T-helper 1 cell treated with Interleukin-12 subunit alpha and Interleukin-12 subunit beta and Interleukin-4 antibody, amounts not matched to agents 30 μg/mL and 1 μg/mL, for 36 hours (primary cell): ENCODE results near the gene CDKL5.
A peak's percentile ranks its signal among the peaks of the same experiment; 100 is the strongest.

Experiments
- H3K27ac Mint-ChIP-seq: one replicate; pipeline ENCODE4 v1.8.0; 2021; ENCODE audit warnings: mild to moderate bottlenecking, mixed read lengths
- H3K27me3 Mint-ChIP-seq: one replicate; pipeline ENCODE4 v1.8.0; 2021; ENCODE audit warnings: low read depth, mixed read lengths
- H3K36me3 Mint-ChIP-seq: one replicate; pipeline ENCODE4 v1.8.0; 2021; ENCODE audit warnings: low read depth, mixed read lengths
- H3K4me1 Mint-ChIP-seq: one replicate; pipeline ENCODE4 v1.8.0; 2021; ENCODE audit warnings: low read depth, mixed read lengths
- H3K4me3 Mint-ChIP-seq: one replicate; pipeline ENCODE4 v1.8.0; 2021; ENCODE audit warnings: mild to moderate bottlenecking, moderate library complexity, mixed read lengths
- H3K9me3 Mint-ChIP-seq: one replicate; pipeline ENCODE4 v1.8.0; 2021; ENCODE audit warnings: mixed read lengths

Gene CDKL5

GRCh38 chrX:18425199-18426003, at the start of gene CDKL5:
Gene CDKL5 (plus strand): TSS chrX:18425608. CDS start chrX:18507097, 81,489 bp downstream.
- H3K36me3 Mint-ChIP-seq: no peaks in the 10 kb centered on the region
- peak within 1 kb of the TSS; percentile 62 for H3K27ac Mint-ChIP-seq
- H3K4me1 Mint-ChIP-seq: peaks cover 5% of the 10 kb centered on the region
- no peaks in the 10 kb centered on the region for H3K9me3 Mint-ChIP-seq
- H3K27me3 Mint-ChIP-seq: peaks cover 16% of the 10 kb centered on the region
- H3K4me3 Mint-ChIP-seq: peak within 1 kb of the TSS; percentile 86

GRCh38 chrX:18377796-18378195, 47.6 kb upstream of the CDKL5 start:
- Mint-ChIP-seq H3K4me1 (no peaks in the 10 kb centered on the region), H3K27me3 (no peaks in the 10 kb centered on the region), H3K36me3 (no peaks in the 10 kb centered on the region), H3K4me3 (no peak overlapping the region), H3K27ac (no peak overlapping the region), H3K9me3 (no peaks in the 10 kb centered on the region)

- Mint-ChIP-seq H3K9me3 (no peaks in the 10 kb centered on the region), H3K27me3 (no peaks in the 10 kb centered on the region), H3K4me3 (no peak overlapping the region), H3K27ac (no peak overlapping the region), H3K36me3 (no peaks in the 10 kb centered on the region), H3K4me1 (no peaks in the 10 kb centered on the region)
Measured at GRCh38 chrX:18389966-18390365, 35.4 kb upstream of the CDKL5 start.

GRCh38 chrX:18390941-18391538, 34.4 kb upstream of the CDKL5 start:
- no peaks in the 10 kb centered on the region for H3K4me1 Mint-ChIP-seq
- no peak overlapping the region for H3K4me3 Mint-ChIP-seq
- H3K27me3 Mint-ChIP-seq: no peaks in the 10 kb centered on the region
- H3K36me3 Mint-ChIP-seq: no peaks in the 10 kb centered on the region
- H3K9me3 Mint-ChIP-seq: no peaks in the 10 kb centered on the region
- H3K27ac Mint-ChIP-seq: no peak overlapping the region

GRCh38 chrX:18394477-18394876, 30.9 kb upstream of the CDKL5 start:
- Mint-ChIP-seq H3K27ac (no peak overlapping the region), H3K9me3 (no peaks in the 10 kb centered on the region), H3K27me3 (no peaks in the 10 kb centered on the region), H3K4me1 (no peaks in the 10 kb centered on the region), H3K4me3 (no peak overlapping the region), H3K36me3 (no peaks in the 10 kb centered on the region)

GRCh38 chrX:18401848-18402213, 23.6 kb upstream of the CDKL5 start:
- Mint-ChIP-seq H3K27me3 (no peaks in the 10 kb centered on the region), H3K9me3 (no peaks in the 10 kb centered on the region), H3K27ac (no peak overlapping the region), H3K4me3 (no peak overlapping the region), H3K36me3 (no peaks in the 10 kb centered on the region), H3K4me1 (no peaks in the 10 kb centered on the region)

GRCh38 chrX:18406531-18407266, 18.7 kb upstream of the CDKL5 start:
- no peaks in the 10 kb centered on the region for H3K9me3 Mint-ChIP-seq
- H3K4me1 Mint-ChIP-seq: no peaks in the 10 kb centered on the region
- no peaks in the 10 kb centered on the region for H3K27me3 Mint-ChIP-seq
- no peaks in the 10 kb centered on the region for H3K36me3 Mint-ChIP-seq
- H3K27ac Mint-ChIP-seq: no peak overlapping the region
- H3K4me3 Mint-ChIP-seq: no peak overlapping the region

GRCh38 chrX:18410038-18410437, 15.4 kb upstream of the CDKL5 start:
- Mint-ChIP-seq H3K9me3 (no peaks in the 10 kb centered on the region), H3K27me3 (no peaks in the 10 kb centered on the region)

GRCh38 chrX:18415386-18415785, 10.0 kb upstream of the CDKL5 start:
- Mint-ChIP-seq H3K27ac (no peak overlapping the region), H3K4me3 (no peak overlapping the region), H3K36me3 (no peaks in the 10 kb centered on the region), H3K27me3 (no peaks in the 10 kb centered on the region), H3K4me1 (no peaks in the 10 kb centered on the region), H3K9me3 (no peaks in the 10 kb centered on the region)

More at GRCh38 chrX:18410038-18410437, 15.4 kb upstream of the CDKL5 start:
- Mint-ChIP-seq H3K4me1 (no peaks in the 10 kb centered on the region), H3K27ac (no peak overlapping the region), H3K36me3 (no peaks in the 10 kb centered on the region), H3K4me3 (no peak overlapping the region)

- Mint-ChIP-seq H3K4me3 (no peak overlapping the region), H3K36me3 (no peaks in the 10 kb centered on the region), H3K27me3 (peaks cover 16% of the 10 kb centered on the region), H3K9me3 (no peaks in the 10 kb centered on the region), H3K27ac (no peak overlapping the region), H3K4me1 (peaks cover 5% of the 10 kb centered on the region)
Measured at GRCh38 chrX:18422325-18422724, 3.1 kb upstream of the CDKL5 start.

- no peak overlapping the region for H3K4me3 Mint-ChIP-seq
- no peaks in the 10 kb centered on the region for H3K9me3 Mint-ChIP-seq
- peaks cover 16% of the 10 kb centered on the region for H3K27me3 Mint-ChIP-seq
- H3K36me3 Mint-ChIP-seq: no peaks in the 10 kb centered on the region
- peaks cover 5% of the 10 kb centered on the region for H3K4me1 Mint-ChIP-seq
- no peak overlapping the region for H3K27ac Mint-ChIP-seq
Measured at GRCh38 chrX:18422886-18423285, 2.5 kb upstream of the CDKL5 start.

GRCh38 chrX:18424482-18425198, 768 bp upstream of the CDKL5 start:
- Mint-ChIP-seq H3K9me3 (no peaks in the 10 kb centered on the region), H3K36me3 (no peaks in the 10 kb centered on the region), H3K27me3 (peaks cover 16% of the 10 kb centered on the region), H3K27ac (peak overlapping the region; percentile 62), H3K4me3 (peak overlapping the region; percentile 86), H3K4me1 (peaks cover 5% of the 10 kb centered on the region)

GRCh38 chrX:18426004-18426320, 554 bp downstream of the CDKL5 start:
- Mint-ChIP-seq H3K36me3 (no peaks in the 10 kb centered on the region), H3K4me3 (peak overlapping the region; percentile 75), H3K27ac (no peak overlapping the region)

GRCh38 chrX:18428006-18428405, 2.6 kb downstream of the CDKL5 start:
- Mint-ChIP-seq H3K4me3 (no peak overlapping the region), H3K4me1 (peaks cover 5% of the 10 kb centered on the region), H3K27ac (no peak overlapping the region), H3K27me3 (peaks cover 16% of the 10 kb centered on the region), H3K9me3 (no peaks in the 10 kb centered on the region), H3K36me3 (no peaks in the 10 kb centered on the region)

More at GRCh38 chrX:18426004-18426320, 554 bp downstream of the CDKL5 start:
- Mint-ChIP-seq H3K27me3 (peaks cover 16% of the 10 kb centered on the region), H3K9me3 (no peaks in the 10 kb centered on the region), H3K4me1 (peaks cover 5% of the 10 kb centered on the region)
